Measurements from ENCODE around the gene LIMA1.

- no peak for TF ChIP-seq CTCF (IDR thresholded peaks at IDR 0.05)
- TF ChIP-seq EZH2 (IDR thresholded peaks at IDR 0.05; ENCODE audit: borderline replicate concordance, insufficient read depth, low read depth, low read length, poor library complexity, severe bottlenecking), result no peak
Measured at GRCh38 chr12:50214018-50214417, 69.3 kb downstream of the LIMA1 start.
